Nephron (organoid): Measurements from ENCODE around the gene PRORP.

Experiments
- H3K27ac Mint-ChIP-seq, 3 experiments: 2 replicates each; pipeline ENCODE4 v1.8.0; 2020; ENCODE audit warnings: mixed read lengths in 3 of 3, mild to moderate bottlenecking in 2 of 3, moderate library complexity in 1 of 3
- H3K27me3 Mint-ChIP-seq: 2 replicates; pipeline ENCODE4 v1.8.0; 2021; ENCODE audit warnings: low read depth, mild to moderate bottlenecking, moderate library complexity, mixed read lengths
- H3K36me3 Mint-ChIP-seq: 2 replicates; pipeline ENCODE4 v1.8.0; 2020; ENCODE audit warnings: low read depth, mixed read lengths
- H3K4me1 Mint-ChIP-seq: 2 replicates; pipeline ENCODE4 v1.8.0; 2020; ENCODE audit warnings: mixed read lengths
- H3K4me3 Mint-ChIP-seq, 3 experiments: 2 replicates each; pipeline ENCODE4 v1.8.0; 2020; ENCODE audit warnings: mild to moderate bottlenecking in 3 of 3, mixed read lengths in 3 of 3, moderate library complexity in 2 of 3
- H3K9me3 Mint-ChIP-seq: 2 replicates; pipeline ENCODE4 v1.8.0; 2020; ENCODE audit warnings: mixed read lengths
- TF ChIP-seq, protein P1 (sequence below), 3 experiments: fragments of 200-600 bp; sonication (generic); IDR thresholded peaks; one replicate each; pipeline ENCODE4 v1.5.0; 2021; ENCODE audit warnings: antibody characterized with exemption in 3 of 3; ENCODE audit not compliant: unreplicated experiment in 3 of 3

PRORP gene

DNA sequence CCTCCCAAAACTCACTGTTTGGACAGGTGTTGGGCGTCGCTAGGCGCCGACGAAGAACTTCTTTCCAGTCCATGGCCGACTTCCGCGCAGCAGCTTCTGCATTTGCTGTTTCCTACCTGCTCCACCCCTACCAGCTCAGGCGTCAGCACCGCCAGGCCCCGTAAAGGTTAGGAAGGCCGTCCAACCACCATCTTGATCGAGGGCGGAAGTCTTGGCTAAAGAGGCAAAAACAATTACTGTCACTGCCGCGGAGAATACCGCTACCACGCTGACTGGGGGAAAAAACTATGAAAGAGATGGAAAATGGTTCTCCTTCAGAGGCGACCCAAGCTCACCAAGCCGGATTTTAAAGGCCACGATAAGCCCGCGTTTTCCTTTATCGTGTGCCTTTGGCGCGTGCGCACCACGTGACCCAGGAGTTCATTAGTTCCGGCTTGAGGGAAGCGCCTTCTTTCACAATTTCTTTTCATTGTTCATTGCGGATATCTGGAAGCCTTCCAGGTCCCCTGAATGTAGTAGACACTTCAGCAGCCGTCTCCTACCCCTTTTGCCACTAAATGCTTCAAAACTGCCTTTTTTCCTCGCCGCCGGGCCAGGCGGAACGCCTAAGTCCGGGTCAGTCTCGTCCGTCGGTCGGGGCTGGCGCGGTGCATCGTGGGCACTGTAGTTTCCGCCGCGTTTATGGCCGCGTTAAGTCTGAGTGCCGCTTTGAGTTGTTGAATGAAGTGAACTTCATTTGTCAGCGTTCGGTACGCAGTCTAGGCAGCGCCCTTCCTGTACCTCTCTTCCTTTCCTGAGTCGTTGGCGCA, at the start of gene PRORP, which contains the start of gene PPP2R3C:
Gene PRORP (plus strand): TSS at position 666 of the 809 bp plus-strand sequence. CDS start 694 bp downstream, outside the sequence.
Gene PPP2R3C (minus strand): TSS at position 104 of the 809 bp plus-strand sequence. CDS start 31 bp downstream, at position 73.
- TF ChIP-seq, protein P1, sequence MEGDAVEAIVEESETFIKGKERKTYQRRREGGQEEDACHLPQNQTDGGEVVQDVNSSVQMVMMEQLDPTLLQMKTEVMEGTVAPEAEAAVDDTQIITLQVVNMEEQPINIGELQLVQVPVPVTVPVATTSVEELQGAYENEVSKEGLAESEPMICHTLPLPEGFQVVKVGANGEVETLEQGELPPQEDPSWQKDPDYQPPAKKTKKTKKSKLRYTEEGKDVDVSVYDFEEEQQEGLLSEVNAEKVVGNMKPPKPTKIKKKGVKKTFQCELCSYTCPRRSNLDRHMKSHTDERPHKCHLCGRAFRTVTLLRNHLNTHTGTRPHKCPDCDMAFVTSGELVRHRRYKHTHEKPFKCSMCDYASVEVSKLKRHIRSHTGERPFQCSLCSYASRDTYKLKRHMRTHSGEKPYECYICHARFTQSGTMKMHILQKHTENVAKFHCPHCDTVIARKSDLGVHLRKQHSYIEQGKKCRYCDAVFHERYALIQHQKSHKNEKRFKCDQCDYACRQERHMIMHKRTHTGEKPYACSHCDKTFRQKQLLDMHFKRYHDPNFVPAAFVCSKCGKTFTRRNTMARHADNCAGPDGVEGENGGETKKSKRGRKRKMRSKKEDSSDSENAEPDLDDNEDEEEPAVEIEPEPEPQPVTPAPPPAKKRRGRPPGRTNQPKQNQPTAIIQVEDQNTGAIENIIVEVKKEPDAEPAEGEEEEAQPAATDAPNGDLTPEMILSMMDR (IDR thresholded peaks at IDR 0.05; ENCODE audit: unreplicated experiment in 3 of 3): no peak
- H3K27me3 Mint-ChIP-seq: no peaks in the 10 kb centered on the region
- peaks cover 33% of the 10 kb centered on the region for H3K36me3 Mint-ChIP-seq
- peak within 1 kb of the TSS; percentile 100 for H3K27ac Mint-ChIP-seq
- peaks cover 41% of the 10 kb centered on the region for H3K4me1 Mint-ChIP-seq
- peak within 1 kb of the TSS; percentile 94 to 99 (median 95) for H3K4me3 Mint-ChIP-seq
- no peaks in the 10 kb centered on the region for H3K9me3 Mint-ChIP-seq

DNA sequence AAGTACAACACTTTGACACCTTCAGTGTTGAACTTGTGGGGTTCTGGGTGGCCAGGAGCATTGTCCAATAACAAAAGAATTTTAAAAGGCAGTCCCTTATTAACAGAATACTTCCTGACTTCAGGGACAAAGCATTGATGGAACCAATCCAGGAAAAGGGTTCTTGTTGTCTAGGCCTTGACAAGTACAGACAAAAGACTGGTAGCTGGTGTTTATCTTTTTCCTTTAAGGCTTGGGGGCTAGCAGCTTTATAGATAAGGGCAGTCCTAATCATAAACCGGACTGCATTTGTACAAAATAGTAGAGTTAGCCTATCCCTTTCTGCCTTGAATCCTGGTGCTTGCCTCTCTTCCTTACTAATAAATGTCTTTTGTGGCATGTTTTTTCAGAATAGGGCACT, 48.9 kb upstream of the PRORP start:
- H3K9me3 Mint-ChIP-seq: peaks cover 7% of the 10 kb centered on the region
- H3K4me1 Mint-ChIP-seq: no peaks in the 10 kb centered on the region
- no peak overlapping the region for H3K27ac Mint-ChIP-seq
- H3K27me3 Mint-ChIP-seq: no peaks in the 10 kb centered on the region
- TF ChIP-seq, protein P1 (IDR thresholded peaks at IDR 0.05; ENCODE audit: unreplicated experiment in 3 of 3): no peak
- peaks cover 62% of the 10 kb centered on the region for H3K36me3 Mint-ChIP-seq
- H3K4me3 Mint-ChIP-seq: no peak overlapping the region

DNA sequence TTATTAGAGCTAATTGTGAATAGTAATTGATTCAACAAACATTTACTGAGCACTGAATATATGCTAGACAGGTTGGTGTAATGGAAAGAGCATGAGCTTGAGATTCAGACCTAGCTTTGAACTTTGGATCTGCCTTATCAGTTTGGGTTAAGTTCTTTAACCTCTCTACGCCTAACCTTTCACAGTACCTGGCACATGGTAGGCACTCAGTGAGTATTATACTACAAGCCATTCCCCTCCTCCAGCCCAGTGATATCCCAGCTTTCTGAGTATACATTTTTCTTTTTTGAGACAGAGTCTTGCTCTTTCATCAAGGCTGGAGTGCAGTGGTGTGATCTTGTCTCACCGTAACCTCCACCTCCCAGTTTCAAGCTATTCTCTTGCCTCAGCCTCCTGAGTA, 44.3 kb upstream of the PRORP start:
- no peak overlapping the region for H3K4me3 Mint-ChIP-seq
- H3K9me3 Mint-ChIP-seq: peaks cover 3% of the 10 kb centered on the region
- no peaks in the 10 kb centered on the region for H3K27me3 Mint-ChIP-seq
- H3K27ac Mint-ChIP-seq: no peak overlapping the region
- TF ChIP-seq, protein P1 (IDR thresholded peaks at IDR 0.05; ENCODE audit: unreplicated experiment in 3 of 3): no peak
- H3K4me1 Mint-ChIP-seq: no peaks in the 10 kb centered on the region
- H3K36me3 Mint-ChIP-seq: peaks cover 50% of the 10 kb centered on the region

DNA sequence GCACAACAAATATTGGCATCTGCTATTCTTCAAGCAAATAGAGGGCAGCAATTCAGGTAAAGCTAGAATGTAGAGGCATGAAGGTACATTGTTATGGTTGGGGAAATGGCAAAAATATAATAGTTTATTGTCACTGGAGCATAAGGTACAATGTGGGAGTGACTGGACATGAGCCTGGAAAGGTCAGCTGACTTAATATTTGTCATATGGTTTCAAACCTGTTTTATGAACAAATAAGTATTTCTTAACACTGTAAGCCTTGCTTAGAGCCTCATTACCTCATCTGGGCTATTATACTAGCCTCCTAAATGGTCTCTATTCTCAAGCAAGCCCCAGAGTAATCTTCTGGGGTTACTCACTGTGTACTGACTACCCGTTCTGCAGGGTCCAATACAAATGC, 42.6 kb upstream of the PRORP start:
- no peak overlapping the region for H3K27ac Mint-ChIP-seq
- no peaks in the 10 kb centered on the region for H3K4me1 Mint-ChIP-seq
- H3K27me3 Mint-ChIP-seq: no peaks in the 10 kb centered on the region
- H3K9me3 Mint-ChIP-seq: no peaks in the 10 kb centered on the region
- TF ChIP-seq, protein P1 (IDR thresholded peaks at IDR 0.05; ENCODE audit: unreplicated experiment in 3 of 3): no peak
- H3K36me3 Mint-ChIP-seq: peaks cover 47% of the 10 kb centered on the region
- H3K4me3 Mint-ChIP-seq: no peak overlapping the region

DNA sequence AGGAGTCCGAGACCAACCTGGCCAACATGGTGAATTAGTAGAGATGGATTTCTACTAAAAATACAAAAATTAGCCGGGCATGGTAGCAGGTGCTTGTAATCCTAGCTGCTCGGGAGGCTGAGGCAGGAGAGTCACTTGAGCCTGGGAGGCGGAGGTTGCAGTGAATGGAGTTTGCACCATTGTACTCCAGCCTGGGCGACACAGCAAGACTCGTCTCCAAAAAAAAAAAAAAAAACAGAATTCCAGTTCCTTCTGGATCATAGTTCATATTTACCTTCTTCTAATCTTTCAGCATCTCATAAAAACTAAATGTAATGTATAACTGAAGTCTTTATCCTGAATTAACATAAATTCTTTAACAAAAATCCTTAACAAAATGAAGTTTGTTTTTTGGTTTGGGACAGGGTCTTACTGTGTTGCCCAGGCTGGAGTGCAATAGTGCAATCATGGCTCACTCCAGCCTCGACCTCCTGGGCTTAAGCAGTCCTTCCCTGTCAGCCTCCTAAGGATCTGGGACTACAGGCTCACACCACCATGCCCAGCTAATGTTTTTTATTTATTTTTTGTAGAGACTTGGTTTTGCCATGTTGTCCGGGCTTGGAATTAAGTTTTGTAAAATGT, 38.7 kb upstream of the PRORP start:
- Mint-ChIP-seq H3K27ac (no peak overlapping the region), H3K4me1 (no peaks in the 10 kb centered on the region), H3K9me3 (no peaks in the 10 kb centered on the region), H3K36me3 (peaks cover 54% of the 10 kb centered on the region), H3K27me3 (no peaks in the 10 kb centered on the region), H3K4me3 (no peak overlapping the region)
- TF ChIP-seq, protein P1 (IDR thresholded peaks at IDR 0.05; ENCODE audit: unreplicated experiment in 3 of 3): no peak
